K562 (cell line): ENCODE measurements around the gene SLC16A14. TPM values are rescaled to one million over a fixed set of nuclear protein-coding genes. Genes with fewer than 3 reads are reported as not detected.

ENCODE experiments used
- CHD1 ChIP-seq: fragments of 200-600 bp; sonication (generic); IDR thresholded peaks from one replicate; pipeline ENCODE4 v1.6.1; 2012; ENCODE audit warnings: mild to moderate bottlenecking, moderate library complexity, low read length, inconsistent platforms
- ZBTB40 ChIP-seq, 2 experiments: fragments of 450-650 bp in 1 of 2; sonication (generic) in 1 of 2; formaldehyde crosslinking in 1 of 2; IDR thresholded peaks; 2 replicates each; pipeline versions ENCODE4 v1.7.1 to v1.9.0; 2016 to 2022; ENCODE audit warnings: inconsistent platforms in 1 of 2, mild to moderate bottlenecking in 1 of 2, missing genetic modification reagents in 1 of 2
- polyA plus RNA-seq, 8 experiments: library from polyadenylated mRNA; depleted of rRNA in 4 of 8; stranded (reverse) in 5 of 8; unstranded in 3 of 8; fragments of >200 nt; fragmentation: Nextera tagmentation in 2 of 8; fragmentation: Illumina TruSeq in 1 of 8; extraction: Ambion mirVana in 2 of 8; extraction: Trizol in 1 of 8; gene quantifications; 2 replicates each; pipeline versions ENCODE4 v1.2.1 to v1.2.3, GENCODE V29; 2011 to 2014; ENCODE audit warnings: inconsistent platforms in 1 of 8, missing spikeins in 1 of 8
- total RNA-seq, 7 experiments: library from RNA; depleted of rRNA in 6 of 7; stranded (reverse); fragments of >200 nt in 6 of 7; fragmentation: Illumina TruSeq in 2 of 7; extraction: Trizol in 2 of 7; gene quantifications; 2 replicates each; pipeline versions ENCODE4 v1.2.1 to v1.2.3, GENCODE V29; 2011 to 2021; ENCODE audit warnings: low replicate concordance in 1 of 7

Gene SLC16A14
- total and polyA plus RNA-seq, 9 of the 15 experiments (the other 6 are each of a cell fraction or from before 2014, with no cell fraction given), result not detected

DNA sequence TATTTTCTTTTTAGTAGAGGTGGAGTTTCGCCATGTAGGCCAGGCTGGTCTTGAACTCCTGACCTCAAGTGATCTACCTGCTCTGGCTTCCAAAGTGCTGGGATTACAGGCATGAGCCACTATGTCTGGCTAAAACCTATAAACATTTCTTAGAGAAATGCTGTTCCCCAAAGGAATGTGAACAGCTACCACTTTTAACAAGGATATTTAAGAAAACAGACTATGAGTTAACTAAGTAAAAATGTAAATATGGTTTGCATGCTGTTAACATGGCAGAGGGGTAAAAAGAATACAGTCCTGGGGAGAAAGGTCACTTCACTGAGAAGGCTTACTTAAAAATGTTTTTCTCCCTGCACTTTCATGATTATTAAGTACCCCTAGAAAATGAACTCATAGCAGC is 57.1 kb downstream of the SLC16A14 start (continued):
- TF ChIP-seq ZBTB40 (IDR thresholded peaks at IDR 0.05), result no peak
- TF ChIP-seq ZBTB40 (CRISPR knock-in tag; IDR thresholded peaks at IDR 0.05), result no peak
- TF ChIP-seq CHD1, result no peak
